OCI-LY3 (cell line): Measurements from ENCODE around the gene UBAC2.

Experiments used
- CTCF ChIP-seq: fragments of 200-600, 300-600 bp; sonication (generic); IDR thresholded peaks from 2 replicates; pipeline ENCODE4 v1.5.1; 2014; ENCODE audit warnings: antibody characterized with exemption, low read length, low read depth
- EZH2phosphoT487 ChIP-seq: fragments of 200-600 bp; shearing (Covaris generic); IDR thresholded peaks from 2 replicates; pipeline ENCODE4 v1.6.1; 2018; ENCODE audit warnings: antibody characterized with exemption, mixed run types, low read depth

GRCh38 chr13:99257291-99257690 lies 56.6 kb downstream of the UBAC2 start:
- TF ChIP-seq CTCF (no peak), EZH2phosphoT487 (no peak)
